Stimulated activated CD8-positive, alpha-beta memory T cell treated with anti-CD3 and anti-CD28 coated beads, Interleukin-2, amount 100 ng/mL, for 1 hour (primary cell): Measurements from ENCODE around the gene SH2D5.
"Not testable (repeated sequence)": the region's sequence is repeated elsewhere in the genome, so short reads cannot be mapped to it uniquely, and the experiment has no call there.

Source experiments
- DNase-seq, 2 donors: peaks; one replicate each; pipeline ENCODE4 v3.0.0-alpha.2; 2020; ENCODE audit warnings: low read depth in 2 of 2

The SH2D5 gene

DNA sequence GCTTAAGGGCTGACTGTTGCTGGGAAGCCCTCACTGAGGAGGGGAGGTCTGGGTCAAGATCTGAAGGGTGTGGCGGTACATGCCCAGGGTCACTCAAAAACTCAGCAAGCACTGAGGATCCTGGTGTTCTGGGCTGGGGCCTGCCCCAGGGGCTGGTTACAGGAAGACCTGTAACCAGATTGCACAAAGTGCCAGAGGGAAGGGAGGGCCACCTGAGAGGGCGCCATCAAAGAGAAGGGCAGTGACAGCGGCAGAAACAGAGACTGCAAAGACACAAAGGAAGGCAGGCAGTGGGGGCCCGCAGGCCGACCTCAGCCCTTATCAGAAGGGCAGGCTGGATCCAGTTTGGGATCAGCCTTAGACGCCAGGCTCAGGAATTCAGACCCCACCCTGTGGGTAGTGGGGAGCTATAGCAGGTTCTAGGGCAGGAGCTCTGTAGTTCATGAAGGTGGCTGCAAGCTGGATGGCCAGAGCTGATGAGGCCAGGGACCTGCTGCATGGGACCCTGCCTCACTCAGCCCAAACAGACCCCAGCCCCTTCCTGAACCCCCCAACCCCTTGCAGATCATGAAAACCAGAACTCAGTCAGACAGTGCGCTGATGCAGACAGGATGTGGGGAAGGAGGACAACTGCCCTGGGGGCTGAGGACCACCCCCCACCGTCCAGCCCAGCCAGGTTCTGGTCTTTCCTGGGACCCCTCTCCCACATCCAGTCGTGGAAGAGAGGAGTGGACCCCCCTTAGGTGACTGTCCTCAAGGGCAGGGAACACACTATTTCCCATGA is 3.9 kb downstream of the SH2D5 start:
- DNase-seq, result no peak

DNA sequence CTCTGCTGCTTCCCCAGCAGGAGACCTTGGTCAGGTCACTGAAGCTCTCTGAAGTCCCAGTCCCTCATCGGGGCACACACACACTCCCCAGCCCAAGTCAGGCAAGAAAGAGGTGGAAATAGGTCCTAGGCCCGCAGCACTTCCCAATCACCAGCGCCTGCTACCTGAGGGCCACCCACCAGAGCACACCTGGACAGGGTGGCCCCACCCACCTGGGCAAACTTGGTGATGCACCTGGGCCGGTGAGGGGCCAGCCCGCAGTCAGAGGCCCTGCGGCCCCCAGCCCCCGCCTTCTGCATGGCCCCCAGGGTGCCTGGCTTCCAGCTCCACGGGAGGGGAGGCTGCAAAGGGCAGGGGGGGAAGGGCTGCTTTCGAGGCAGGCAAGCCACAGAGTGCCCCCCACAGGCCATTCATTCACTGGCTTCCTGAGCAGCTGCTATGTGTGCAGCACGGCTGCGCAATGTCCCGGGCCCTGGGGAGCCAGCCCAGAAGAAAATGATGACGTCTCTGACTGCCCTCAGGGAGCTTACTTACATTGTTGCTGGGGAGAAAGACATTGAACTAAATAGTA is 4.7 kb downstream of the SH2D5 start:
- no peak for DNase-seq

- no peak for DNase-seq
Measured at GRCh38 chr1:20726932-20727745, 5.4 kb downstream of the SH2D5 start.

DNA sequence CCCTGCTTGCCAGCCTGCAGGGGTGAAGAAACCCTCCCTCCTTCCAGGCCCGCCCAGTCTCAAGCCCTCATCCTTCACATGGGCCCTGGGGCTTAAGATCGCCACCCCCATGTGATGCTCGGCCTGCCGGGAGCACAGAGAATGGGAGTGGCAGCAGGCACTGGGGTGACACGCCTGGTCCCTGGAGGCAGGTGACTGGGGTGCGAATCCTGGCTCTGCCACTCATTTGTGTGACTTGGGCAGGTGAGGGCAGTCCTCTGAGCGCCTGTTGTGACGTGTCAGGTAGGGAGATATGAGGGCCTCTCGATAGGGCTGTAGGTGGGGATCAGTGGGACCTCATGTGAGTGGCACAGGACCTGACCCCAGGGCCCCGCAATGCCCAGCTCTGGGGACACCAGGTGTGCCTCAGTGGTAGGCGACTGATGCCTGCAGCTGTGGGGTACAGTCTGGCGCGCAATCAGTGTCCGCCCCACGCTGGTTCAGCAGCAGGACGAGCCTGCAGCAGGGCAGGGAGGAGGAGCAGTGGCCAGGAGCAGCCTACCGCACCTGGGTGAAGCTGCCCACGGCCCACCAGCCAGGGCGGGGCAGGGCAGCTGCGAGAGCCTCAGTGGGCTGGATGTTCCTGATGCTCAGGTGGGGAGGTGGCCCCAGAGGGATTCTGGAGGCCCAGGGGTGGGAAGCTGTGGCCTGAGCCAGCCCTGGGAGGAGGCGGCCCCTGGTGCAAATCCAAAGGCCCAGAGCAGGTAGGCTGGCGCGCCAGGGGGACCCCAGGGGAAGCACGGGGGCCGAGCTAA is 6.2 kb downstream of the SH2D5 start:
- DNase-seq, result no peak

- no peak for DNase-seq
Measured at GRCh38 chr1:20725189-20726117, 7.0 kb downstream of the SH2D5 start.

GRCh38 chr1:20724364-20725188 is 7.9 kb downstream of the SH2D5 start:
- DNase-seq, result no peak

DNA sequence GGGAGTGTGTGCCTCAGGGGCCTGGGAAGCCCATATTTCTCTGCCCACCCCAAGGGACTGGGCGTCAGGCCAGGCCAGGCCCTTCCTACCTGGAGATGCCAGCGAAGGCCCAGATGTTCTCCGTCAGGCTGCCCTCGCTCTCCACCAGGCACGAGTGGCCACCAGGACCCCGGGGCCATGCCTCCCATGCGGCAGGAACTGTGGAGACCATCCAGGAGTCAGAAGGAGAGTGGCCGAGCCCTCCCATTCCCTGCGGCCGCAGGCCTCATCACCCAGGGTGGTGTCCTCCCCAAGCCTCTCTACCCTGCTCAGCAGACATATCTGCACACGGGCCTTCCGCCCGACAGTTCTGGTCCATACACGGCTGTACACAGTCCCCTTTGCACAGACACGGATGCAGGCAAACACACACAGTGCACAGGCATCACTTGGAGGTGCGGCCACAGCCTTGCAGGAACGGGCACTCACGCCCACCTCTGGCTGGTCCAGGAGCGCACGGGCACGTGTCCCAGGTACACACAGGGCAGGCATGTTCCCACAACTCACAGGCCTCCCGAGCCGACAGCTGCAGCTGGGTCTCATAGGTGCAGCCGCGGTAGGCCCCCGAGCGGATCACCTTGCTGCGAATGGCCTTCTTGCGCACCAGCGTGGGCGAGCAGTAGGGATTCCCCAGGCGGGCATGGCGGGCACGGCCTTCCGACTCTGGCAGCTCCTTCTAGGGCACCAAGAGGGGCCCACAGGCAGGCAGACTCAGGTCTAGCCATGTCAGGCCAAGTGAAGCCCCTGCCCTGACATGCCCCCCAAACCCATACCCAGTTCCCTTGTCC is 8.8 kb downstream of the SH2D5 start:
- DNase-seq, result no peak

DNA sequence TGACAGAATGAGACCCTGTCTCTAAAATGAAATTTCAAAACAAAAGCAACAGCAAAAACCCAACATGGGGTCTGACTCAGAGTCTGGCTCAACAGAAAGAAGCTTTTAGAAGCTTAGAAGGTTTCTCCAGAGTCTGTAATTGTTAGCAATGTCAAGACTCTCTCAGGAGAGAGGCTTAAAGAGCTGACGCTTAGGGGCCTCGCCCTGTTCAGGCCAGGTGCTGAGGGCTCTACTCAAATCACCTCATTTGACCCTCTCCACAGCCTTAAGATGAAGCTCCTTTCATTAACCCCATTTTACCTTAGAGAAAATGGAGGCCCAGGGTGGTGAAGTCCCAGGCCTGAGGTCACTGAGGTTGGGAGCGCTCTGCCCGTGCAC is 9.4 kb downstream of the SH2D5 start:
- no peak for DNase-seq

DNA sequence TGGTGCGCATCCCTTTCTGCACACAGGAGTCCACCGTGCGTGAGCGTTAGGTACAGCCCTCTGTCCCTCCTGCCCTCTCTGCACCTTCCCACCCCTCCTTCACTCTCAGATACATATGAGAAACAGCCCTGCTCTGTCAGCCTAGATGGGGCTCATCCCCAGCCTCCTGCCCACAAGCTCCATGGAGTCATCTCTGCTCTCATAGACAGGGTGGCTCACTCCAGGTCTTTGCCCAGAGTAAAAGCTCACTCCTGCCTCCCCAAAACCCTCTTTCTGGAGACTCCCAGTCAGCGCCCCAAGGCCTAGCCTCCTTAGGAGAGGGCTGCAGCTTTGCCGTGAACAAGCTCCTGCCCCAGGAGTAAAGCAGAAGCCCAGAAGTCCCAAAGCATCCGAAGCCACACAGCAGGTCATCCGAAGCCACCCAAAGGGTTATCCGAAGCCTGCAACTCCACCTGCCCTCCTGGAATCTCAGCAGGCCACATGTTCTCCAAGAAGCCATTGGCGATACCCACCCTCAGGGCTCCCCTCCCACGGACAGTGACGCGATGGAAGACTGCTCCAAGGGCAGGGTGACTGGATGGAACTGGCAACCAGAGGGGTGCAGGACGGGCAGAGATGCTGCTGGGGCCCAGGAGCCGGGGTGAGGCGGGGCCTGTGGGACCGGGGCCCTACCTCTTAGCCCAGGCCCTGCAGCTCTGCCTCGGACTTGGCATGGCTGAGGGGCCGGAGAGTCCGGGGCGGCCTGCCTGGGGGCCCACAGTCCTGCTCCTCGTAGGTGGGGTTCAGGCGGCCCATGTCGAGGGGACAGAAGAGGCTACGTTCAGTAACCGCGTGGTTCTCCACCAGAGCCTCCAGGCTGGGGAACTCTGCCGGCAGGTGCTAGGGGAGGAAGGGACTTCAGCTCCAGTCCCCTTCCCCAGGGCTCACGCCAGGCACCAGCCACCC is 11.1 kb downstream of the SH2D5 start:
- no peak for DNase-seq

DNA sequence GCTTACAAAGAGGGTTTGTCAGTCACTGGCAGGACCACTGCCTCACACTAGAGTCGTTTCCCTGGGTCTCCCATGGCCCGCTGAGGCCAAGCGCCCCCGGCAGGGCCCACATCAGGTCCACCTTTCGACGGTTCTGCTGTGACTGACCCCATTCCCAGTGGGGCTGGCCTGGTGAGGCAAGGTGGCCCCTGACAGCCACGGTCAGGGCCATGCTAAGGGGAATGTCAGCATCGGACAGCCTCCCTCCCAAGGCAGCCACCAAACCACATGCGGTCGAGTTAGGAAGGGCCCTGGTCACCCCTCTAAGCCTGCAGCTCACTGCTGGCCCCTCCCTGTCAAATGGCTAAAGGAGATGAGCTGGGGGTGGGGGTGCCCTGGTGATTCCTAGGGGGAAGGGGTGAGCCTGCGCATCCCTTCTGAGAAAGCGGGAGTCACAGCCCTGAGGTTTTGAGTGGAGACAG is 11.8 kb downstream of the SH2D5 start:
- DNase-seq, result no peak

- DNase-seq, result no peak
Measured at GRCh38 chr1:20719871-20720620, 12.5 kb downstream of the SH2D5 start.

DNA sequence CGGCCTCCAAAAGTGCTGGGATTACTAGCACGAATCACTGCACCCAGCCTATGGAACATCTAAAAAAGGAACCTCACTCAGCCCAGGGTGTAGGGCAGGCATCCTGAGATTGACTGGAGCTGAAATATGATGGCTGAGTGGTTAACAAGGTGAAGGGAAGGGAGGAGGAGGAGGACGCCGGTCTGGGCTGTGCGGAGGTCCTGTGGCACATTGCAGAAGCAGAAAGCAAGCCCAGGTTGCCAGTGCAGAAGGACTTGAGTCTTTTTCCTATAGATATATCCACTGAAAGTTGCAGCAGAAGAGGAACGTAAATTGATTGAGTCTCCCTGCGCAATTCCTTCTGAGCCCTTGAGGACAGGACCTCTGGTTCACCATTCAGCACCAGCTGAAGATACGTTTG is 13.2 kb downstream of the SH2D5 start:
- DNase-seq, result no peak

DNA sequence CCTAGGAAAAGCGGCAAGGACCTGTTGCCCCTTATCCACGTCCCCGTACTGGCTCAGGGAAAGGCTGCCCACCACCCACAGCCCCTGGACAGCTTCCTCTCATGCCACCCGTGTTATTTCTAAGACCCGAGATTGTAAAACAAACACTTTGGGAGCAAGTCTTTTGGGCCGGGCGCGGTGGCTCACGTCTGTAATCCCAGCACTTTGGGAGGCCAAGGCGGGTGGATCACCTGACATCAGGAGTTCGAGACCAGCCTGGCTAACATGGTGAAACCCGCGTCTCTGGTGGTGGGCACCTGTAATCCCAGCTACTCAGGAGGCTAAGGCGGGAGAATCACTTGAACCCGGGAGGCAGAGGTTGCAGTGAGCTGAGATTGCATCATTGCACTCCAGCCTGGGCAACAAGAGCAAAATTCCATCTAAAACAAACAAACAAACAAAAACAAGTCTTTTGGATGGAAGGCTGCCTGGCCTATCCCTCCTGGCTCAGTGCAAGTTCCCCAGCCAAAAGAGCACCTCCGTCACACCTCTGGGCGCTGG is 14.1 kb downstream of the SH2D5 start:
- DNase-seq, result not testable (repeated sequence)

- peak in 1 of 2 donors; percentile 34 for DNase-seq
Measured at GRCh38 chr1:20717452-20718342, 14.8 kb downstream of the SH2D5 start, which contains the start of gene KIF17. TSS of gene KIF17 (minus strand) at chr1:20718007. CDS start at chr1:20717706, 301 bp downstream.

DNA sequence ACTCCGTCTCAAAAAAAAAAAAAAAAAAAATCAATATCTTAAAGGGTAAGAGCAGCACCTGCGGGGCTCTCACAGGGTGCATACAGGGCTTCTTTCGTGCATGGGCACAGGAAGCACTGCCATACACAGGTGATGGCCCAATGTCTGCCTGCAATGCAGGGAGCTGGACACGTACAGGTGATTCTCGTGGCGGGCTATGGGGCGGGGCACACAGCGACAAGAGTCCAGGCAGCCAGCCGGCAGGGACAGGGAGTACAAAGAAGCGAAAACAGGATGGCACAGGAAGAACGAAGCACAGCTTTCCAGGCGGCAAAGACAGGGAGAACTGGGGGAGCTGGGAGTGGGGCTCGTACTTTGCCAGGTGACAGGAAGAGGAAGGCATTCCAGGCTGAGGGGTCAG is 16.3 kb downstream of the SH2D5 start:
- DNase-seq, result no peak

DNA sequence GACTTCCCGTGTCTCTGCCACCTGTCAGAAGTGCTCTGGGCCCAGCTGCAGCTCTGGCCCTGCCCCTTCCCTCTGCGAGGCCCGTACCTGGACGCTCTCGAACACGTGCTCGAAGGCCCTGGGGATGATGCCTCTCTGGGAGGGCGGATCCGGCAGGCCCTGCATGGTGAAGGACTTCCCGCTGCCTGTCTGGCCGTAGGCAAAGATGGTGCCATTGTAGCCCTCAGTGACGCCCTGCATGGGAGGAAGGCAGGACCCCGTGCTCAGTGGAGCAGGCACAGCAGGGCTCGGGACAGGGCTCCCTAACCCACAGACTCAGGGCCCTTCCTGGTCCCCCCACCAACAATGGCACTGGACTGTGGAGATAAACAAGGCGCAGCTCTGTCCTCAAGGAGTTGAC is 17.1 kb downstream of the SH2D5 start:
- no peak for DNase-seq
